ENCODE data around the gene PLCB1. TPM values are rescaled to one million over a fixed set of nuclear protein-coding genes. Genes with fewer than 3 reads are reported as not detected.

Gene PLCB1
- total and polyA plus RNA-seq, 2 of the 4 experiments (the other 2 are of a cell fraction): 5.6 to 16.1 TPM

- Histone ChIP-seq H3K4me3 (ENCODE audit: insufficient read depth, low read depth, low read length) (no peak overlapping the region), H2BK20ac (ENCODE audit: low read depth, low read length) (no peak overlapping the region), H2AK5ac (ENCODE audit: low read depth, low read length) (peak overlapping the region; percentile 24; the same call in 1 of the 2 replicates), H2BK5ac (ENCODE audit: low read depth, low read length, poor library complexity, severe bottlenecking) (no peak overlapping the region), H3K23ac (ENCODE audit: low read depth, low read length) (no peak overlapping the region), H3K14ac (replicated peaks; ENCODE audit: low read depth, low read length) (no peak overlapping the region), H4K8ac (ENCODE audit: low read depth in 2 of 2, low read length in 2 of 2) (no peak overlapping the region), H3K9ac (ENCODE audit: low read depth, low read length) (no peak overlapping the region), H4K20me1 (ENCODE audit: insufficient read depth, low read length) (no peaks in the 10 kb centered on the region), H3K27ac (ENCODE audit: insufficient read depth, low read length) (no peak overlapping the region), H4K5ac (ENCODE audit: low read depth, low read length) (no peak overlapping the region), H3K4me2 (ENCODE audit: low read depth, low read length) (no peak overlapping the region), H3K18ac (ENCODE audit: low read depth, low read length) (no peak overlapping the region), H4K91ac (ENCODE audit: insufficient read depth, low read depth, low read length) (no peak overlapping the region), H3K9me3 (ENCODE audit: control insufficient read depth, insufficient read depth, low read length) (no peaks in the 10 kb centered on the region), H3K36me3 (ENCODE audit: control insufficient read depth, insufficient read depth, low read length) (no peaks in the 10 kb centered on the region), H3K4ac (ENCODE audit: low read depth, low read length) (no peak overlapping the region), H3K9me1 (ENCODE audit: insufficient read depth, low read length) (no peaks in the 10 kb centered on the region; the same call in 1 of the 2 replicates), H2BK15ac (ENCODE audit: low read depth, low read length) (peak overlapping the region; percentile 37; the same call in 1 of the 3 replicates), H2AK9ac (replicated peaks; ENCODE audit: low read depth, low read length, poor library complexity) (no peak overlapping the region), H3K56ac (ENCODE audit: extremely low read depth, insufficient read depth, low read length) (no peak overlapping the region), H2BK120ac (ENCODE audit: low read depth, low read length) (no peak overlapping the region), H3K27me3 (ENCODE audit: control insufficient read depth, insufficient read depth, low read length) (no peaks in the 10 kb centered on the region), H3K4me1 (ENCODE audit: control insufficient read depth, insufficient read depth, low read length) (no peaks in the 10 kb centered on the region), H3K79me1 (ENCODE audit: low read depth in 1 of 2, low read length in 2 of 2) (no peaks in the 10 kb centered on the region; a peak in 1 of 4 replicates), H2AFZ (replicated peaks; ENCODE audit: low read length, poor library complexity) (no peak overlapping the region)
- no peak for ATAC-seq (ENCODE audit: low read depth)
- no peak for DNase-seq
- CTCF ChIA-PET: no interaction called here
- in situ Hi-C loops (cut with MboI; ENCODE audit: low sequenced_read_pairs) (no loop called here), intact Hi-C loops (cut with micrococcal nuclease) (no loop called here), dilution Hi-C loops (cut with HindIII; ENCODE audit: low sequenced_read_pairs, unreplicated experiment) (no loop called here)
- BruUV-seq (replicated peaks): no TSS peak
- POLR2A ChIA-PET (ENCODE audit: unreplicated experiment): no interaction called here
- TF ChIP-seq MAFK (IDR thresholded peaks at IDR 0.05; ENCODE audit: low read depth, low read length) (no peak), FOS (IDR thresholded peaks at IDR 0.05; ENCODE audit: low read depth, low read length) (no peak), ELK1 (IDR thresholded peaks at IDR 0.05; ENCODE audit: borderline replicate concordance, low read depth, low read length) (no peak), NFE2L2 (IDR thresholded peaks at IDR 0.05; ENCODE audit: low read depth, low read length) (no peak), BHLHE40 (IDR thresholded peaks at IDR 0.05; ENCODE audit: low read depth, low read length) (no peak), POLR2A (IDR thresholded peaks at IDR 0.05; ENCODE audit: low read depth, low read length) (no peak), MAZ (IDR thresholded peaks at IDR 0.05; ENCODE audit: borderline replicate concordance, low read depth, low read length) (no peak)
- WGBS, 2 experiments (ENCODE audit: extremely low coverage in 2 of 2, insufficient read length in 1 of 2): no CpG with 5 or more reads among the region's 4 CpGs
Measured at GRCh38 chr20:8639112-8639778, 507.2 kb downstream of the PLCB1 start.
